GM18499 (cell line): ENCODE data around the gene FOXL1.
"Not testable (repeated sequence)": the region's sequence is repeated elsewhere in the genome, so short reads cannot be mapped to it uniquely, and the experiment has no call there.

Experiments
- ATAC-seq: cut with Tn5 transposase; IDR thresholded peaks from one replicate; pipeline ENCODE4 v1.9.1; 2021; ENCODE audit warnings: moderate number of reproducible peaks; ENCODE audit not compliant: insufficient read depth, unreplicated experiment

The FOXL1 gene

GRCh38 chr16:86579268-86580062 lies 1.1 kb downstream of the FOXL1 start:
- ATAC-seq, result no peak

- ATAC-seq, result no peak
These were observed 1.9 kb downstream of the FOXL1 start for GRCh38 chr16:86580063-86580790.

GRCh38 chr16:86580791-86581170 lies 2.4 kb downstream of the FOXL1 start:
- no peak for ATAC-seq

GRCh38 chr16:86581458-86581857 lies 3.1 kb downstream of the FOXL1 start:
- ATAC-seq, result no peak

- ATAC-seq, result no peak
These were observed 5.8 kb downstream of the FOXL1 start for GRCh38 chr16:86584071-86584685.

- ATAC-seq, result no peak
These were observed 6.7 kb downstream of the FOXL1 start for GRCh38 chr16:86584726-86585721.

GRCh38 chr16:86585821-86586611 lies 7.7 kb downstream of the FOXL1 start:
- ATAC-seq, result no peak

- ATAC-seq, result no peak
These were observed 9.1 kb downstream of the FOXL1 start for GRCh38 chr16:86587487-86587886.

GRCh38 chr16:86587955-86588354 lies 9.6 kb downstream of the FOXL1 start:
- not testable (repeated sequence) for ATAC-seq

GRCh38 chr16:86590501-86591144 lies 12.3 kb downstream of the FOXL1 start:
- ATAC-seq, result no peak

- ATAC-seq, result no peak
These were observed 12.9 kb downstream of the FOXL1 start for GRCh38 chr16:86591270-86591669.

GRCh38 chr16:86593913-86594620 lies 15.7 kb downstream of the FOXL1 start:
- no peak for ATAC-seq

- no peak for ATAC-seq
These were observed 16.4 kb downstream of the FOXL1 start for GRCh38 chr16:86594721-86595120.

- ATAC-seq, result no peak
These were observed 17.7 kb downstream of the FOXL1 start for GRCh38 chr16:86595983-86596605.

GRCh38 chr16:86597126-86597879 lies 19.0 kb downstream of the FOXL1 start:
- no peak for ATAC-seq

GRCh38 chr16:86597880-86598606 lies 19.7 kb downstream of the FOXL1 start:
- ATAC-seq, result no peak
